ENCODE results near the gene LYSET. TPM values are rescaled to one million over a fixed set of nuclear protein-coding genes. Genes with fewer than 3 reads are reported as not detected.

LYSET gene
- total and polyA plus RNA-seq, 10 of the 15 experiments (the other 5 are each of a cell fraction or from before 2014, with no cell fraction given), result 11.9 to 34.5 (median 21.2) TPM

DNA sequence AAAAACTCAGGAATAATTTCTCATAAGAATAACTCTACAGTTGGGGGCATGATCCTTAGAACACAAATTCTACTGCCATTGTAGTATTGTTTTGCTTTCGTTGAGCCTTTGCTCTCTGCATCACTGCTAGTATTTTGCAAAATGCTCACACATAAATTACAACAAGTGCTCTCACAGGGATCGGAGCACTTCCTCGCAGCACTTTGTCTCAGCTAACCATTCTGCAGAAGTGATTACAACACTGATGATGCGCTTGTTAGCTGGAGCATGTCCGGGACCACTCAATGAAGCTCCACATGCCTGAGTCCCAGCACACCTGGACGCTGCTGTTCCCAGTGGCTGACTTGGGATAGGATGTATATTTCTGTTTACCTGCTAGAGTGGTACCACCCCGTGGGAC is 32.0 kb upstream of the LYSET start (continued):
- TF ChIP-seq, protein P1, sequence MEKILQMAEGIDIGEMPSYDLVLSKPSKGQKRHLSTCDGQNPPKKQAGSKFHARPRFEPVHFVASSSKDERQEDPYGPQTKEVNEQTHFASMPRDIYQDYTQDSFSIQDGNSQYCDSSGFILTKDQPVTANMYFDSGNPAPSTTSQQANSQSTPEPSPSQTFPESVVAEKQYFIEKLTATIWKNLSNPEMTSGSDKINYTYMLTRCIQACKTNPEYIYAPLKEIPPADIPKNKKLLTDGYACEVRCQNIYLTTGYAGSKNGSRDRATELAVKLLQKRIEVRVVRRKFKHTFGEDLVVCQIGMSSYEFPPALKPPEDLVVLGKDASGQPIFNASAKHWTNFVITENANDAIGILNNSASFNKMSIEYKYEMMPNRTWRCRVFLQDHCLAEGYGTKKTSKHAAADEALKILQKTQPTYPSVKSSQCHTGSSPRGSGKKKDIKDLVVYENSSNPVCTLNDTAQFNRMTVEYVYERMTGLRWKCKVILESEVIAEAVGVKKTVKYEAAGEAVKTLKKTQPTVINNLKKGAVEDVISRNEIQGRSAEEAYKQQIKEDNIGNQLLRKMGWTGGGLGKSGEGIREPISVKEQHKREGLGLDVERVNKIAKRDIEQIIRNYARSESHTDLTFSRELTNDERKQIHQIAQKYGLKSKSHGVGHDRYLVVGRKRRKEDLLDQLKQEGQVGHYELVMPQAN (conservative IDR thresholded peaks at IDR 0.05), result no peak

DNA sequence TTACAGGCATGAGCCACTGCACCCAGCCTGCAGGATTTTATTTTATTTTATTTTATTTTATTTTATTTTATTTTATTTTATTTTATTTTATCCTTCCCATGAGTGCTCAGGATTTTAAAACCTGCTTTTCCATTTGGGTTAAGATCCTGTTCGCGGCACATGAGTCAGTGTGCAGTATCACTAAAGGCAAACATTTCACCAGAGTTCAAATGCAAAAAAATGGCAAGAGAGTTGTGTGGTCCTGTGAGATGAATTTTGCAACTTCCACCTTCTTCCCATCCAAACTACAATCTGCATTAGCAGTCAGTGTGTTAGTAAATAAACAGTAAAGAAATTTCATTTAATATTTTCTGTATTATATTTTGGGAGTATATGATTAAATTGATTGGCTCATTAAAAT is 29.4 kb upstream of the LYSET start:
- no peak overlapping the region for H3K4me2 ChIP-seq (ENCODE audit: control insufficient read depth, insufficient read depth)
- no peaks in the 10 kb centered on the region for H4K20me1 ChIP-seq (ENCODE audit: control insufficient read depth, insufficient read depth)
- intact Hi-C loops (cut with micrococcal nuclease; ENCODE audit: unreplicated experiment), result no loop called here
- H2AFZ ChIP-seq (ENCODE audit: control insufficient read depth, low read depth, low read length), result no peak overlapping the region
- no peaks in the 10 kb centered on the region for H3K27me3 ChIP-seq (replicated peaks in 1 of 2; ENCODE audit: control insufficient read depth in 2 of 2, insufficient read depth in 2 of 2, low read length in 1 of 2)
- ChIA-PET SMC1A (ENCODE audit: uncharacterized antibody, unreplicated experiment) (interaction anchor here (1.5 kb wide), 1 partner anchor 10 kb away, joined by 5 read pairs; no protein-coding TSS in a partner anchor), POLR2A (no interaction called here), CTCF (interaction anchor here (0.7 to 2.6 kb wide), 2 partner anchors 20 to 42 kb away, joined by 3 to 14 read pairs; no protein-coding TSS in a partner anchor), RAD21 (ENCODE audit: unreplicated experiment) (no interaction called here)
- no peaks in the 10 kb centered on the region for H3K79me2 ChIP-seq (ENCODE audit: control insufficient read depth, insufficient read depth, low read length)
- H3K9ac ChIP-seq (ENCODE audit: control insufficient read depth, insufficient read depth, low read length), result no peak overlapping the region
- BruUV-seq (replicated peaks), result no TSS peak
- no peaks in the 10 kb centered on the region for H3K36me3 ChIP-seq (ENCODE audit: control insufficient read depth in 2 of 2, insufficient read depth in 2 of 2, low read length in 1 of 2)
- H3K9me3 ChIP-seq (replicated peaks; ENCODE audit: control insufficient read depth, insufficient read depth, low read length), result no peaks in the 10 kb centered on the region
- H3K4me3 ChIP-seq, result no peak overlapping the region
- ATAC-seq (no peak), FAIRE-seq (no peak), DNase-seq (ENCODE audit: low read depth, low spot score) (no peak)
- TF ChIP-seq ZBED1 (IDR thresholded peaks at IDR 0.05; ENCODE audit: borderline replicate concordance) (no peak), ASH2L (IDR thresholded peaks at IDR 0.05; ENCODE audit: borderline replicate concordance, low read depth) (no peak), MTA2 (IDR thresholded peaks at IDR 0.05; ENCODE audit: low read depth) (no peak), RUNX3 (IDR thresholded peaks at IDR 0.05; ENCODE audit: low read length) (no peak), EED (IDR thresholded peaks at IDR 0.05; ENCODE audit: low read depth) (no peak), KAT2A (conservative IDR thresholded peaks at IDR 0.05; ENCODE audit: control insufficient read depth, low read depth, low read length) (no peak)
- in situ Hi-C loops (cut with MboI), result no loop called here
- 96% methylated on average over 2 of the region's 2 CpGs for WGBS (ENCODE audit: insufficient coverage, insufficient replicate concordance, low lambda C conversion rate, missing lambda C conversion rate)
- no peak overlapping the region for H3K27ac ChIP-seq (ENCODE audit: control insufficient read depth, insufficient read depth)
- no peaks in the 10 kb centered on the region for H3K4me1 ChIP-seq (ENCODE audit: control insufficient read depth, insufficient read depth, low read length)
